SH-SY5Y (cell line): ENCODE results near the gene DDX53.

Source experiments
- GATA2 ChIP-seq: IDR thresholded peaks from 2 replicates; pipeline ENCODE4 v1.6.1; 2011; ENCODE audit warnings: mild to moderate bottlenecking, low read depth, low read length
- GATA3 ChIP-seq: IDR thresholded peaks from 2 replicates; pipeline ENCODE4 v1.6.1; 2011; ENCODE audit warnings: low read depth, mild to moderate bottlenecking, low read length, moderate library complexity

- TF ChIP-seq GATA3 = no peak
- TF ChIP-seq GATA2 = no peak
Observed at GRCh38 chrX:22968494-22968893, 31.3 kb upstream of the DDX53 start.
